Lung microvascular endothelial cell (primary cell): ENCODE results near the gene EVC. TPM values are rescaled to one million over a fixed set of nuclear protein-coding genes. Genes with fewer than 3 reads are reported as not detected.

Experiments
- DNase-seq, 2 donors: peaks; one replicate each; pipeline versions ENCODE4 v3.0.0 to v3.0.0-alpha.2; 2010; ENCODE audit warnings: low read depth in 2 of 2
- total RNA-seq: library from RNA; depleted of rRNA; stranded (reverse); fragments of >200 nt; gene quantifications from 2 replicates; pipeline ENCODE4 v1.2.1, GENCODE V29; 2014

Gene EVC
- total RNA-seq, 1 donor from 2014 or later, result 17.5 TPM

- DNase-seq, result no peak
Observed at GRCh38 chr4:5730993-5731990, 20.3 kb downstream of the EVC start.

DNA sequence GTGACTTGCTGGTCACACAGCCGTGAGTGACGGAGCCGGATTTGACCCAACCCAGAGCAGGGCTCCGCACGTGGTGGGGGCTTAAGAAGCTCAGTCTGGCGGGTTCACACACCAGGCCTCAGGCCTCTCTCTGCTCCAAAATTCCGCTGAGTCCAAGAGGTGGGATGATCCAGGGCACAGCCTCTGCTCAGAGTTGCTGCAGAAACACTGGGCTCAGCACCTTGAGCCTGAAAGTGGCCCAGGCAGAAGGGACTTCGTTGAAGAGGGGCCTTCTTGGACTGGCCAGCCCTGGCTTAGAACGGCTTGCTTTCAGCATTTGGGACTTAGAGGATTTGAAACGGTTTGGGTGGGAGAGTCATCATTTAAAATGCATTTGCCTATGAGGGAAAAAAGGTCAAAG is 21.2 kb downstream of the EVC start:
- no peak for DNase-seq

DNA sequence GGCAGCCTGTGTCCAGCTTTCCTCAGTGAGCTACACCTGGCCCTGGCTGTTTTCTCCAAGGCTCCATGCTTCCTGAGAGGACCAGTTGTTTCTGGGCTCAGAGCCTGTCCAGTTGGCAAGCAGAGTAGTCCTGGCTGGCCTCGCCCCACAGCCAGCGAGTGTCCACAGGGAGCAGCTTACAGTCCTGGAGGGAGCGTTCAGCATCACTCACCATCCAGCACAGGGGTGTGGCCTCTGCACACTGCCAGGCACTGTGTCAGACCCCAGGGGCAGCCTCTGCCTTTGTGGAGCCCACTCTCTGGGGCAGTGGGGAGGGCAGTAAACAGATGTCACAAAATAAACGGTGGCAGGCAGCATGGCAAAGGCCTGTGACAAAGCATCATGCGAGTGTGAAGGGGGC is 23.9 kb downstream of the EVC start:
- no peak for DNase-seq

- no peak for DNase-seq
Observed at GRCh38 chr4:5735463-5735862, 24.5 kb downstream of the EVC start.

DNA sequence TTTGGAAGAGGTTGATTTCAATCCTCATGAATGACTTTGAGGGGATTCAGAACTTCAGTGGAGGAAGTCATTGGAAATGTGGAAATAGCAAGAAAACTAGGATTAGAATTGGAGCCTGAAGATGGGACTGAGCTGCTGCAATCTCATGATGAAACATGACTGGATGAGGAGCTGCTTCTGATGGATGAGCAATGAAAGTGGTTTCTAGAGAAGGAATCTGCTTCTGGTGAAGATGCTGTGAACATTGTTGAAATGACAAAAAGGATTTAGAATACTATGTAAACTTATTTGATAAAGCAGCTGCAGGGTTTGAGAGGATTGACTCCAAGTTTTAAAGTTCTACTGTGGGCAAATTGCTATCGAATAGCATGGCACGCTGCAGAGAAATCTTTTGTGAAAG is 27.1 kb downstream of the EVC start:
- DNase-seq, result no peak

DNA sequence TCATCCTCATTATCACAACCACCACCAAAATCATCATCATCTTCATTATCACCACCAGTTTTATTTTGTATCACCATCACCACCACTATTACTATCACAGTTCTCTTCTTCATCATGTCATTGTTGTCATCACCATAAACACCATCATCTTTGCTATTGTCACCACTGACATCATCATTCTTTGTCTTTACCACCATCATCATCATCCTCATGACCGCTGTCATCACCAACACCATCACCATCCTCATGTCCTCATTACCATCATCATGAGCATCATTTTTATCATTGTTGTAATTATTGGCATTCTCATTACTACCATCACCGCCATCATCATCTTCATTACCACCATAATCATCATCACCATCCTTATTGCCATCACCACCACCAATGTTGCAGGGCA is 31.4 kb downstream of the EVC start:
- DNase-seq, result no peak

- DNase-seq, result no peak
Observed at GRCh38 chr4:5742968-5743367, 32.0 kb downstream of the EVC start.

- DNase-seq, result no peak
Observed at GRCh38 chr4:5746250-5746649, 35.2 kb downstream of the EVC start.

DNA sequence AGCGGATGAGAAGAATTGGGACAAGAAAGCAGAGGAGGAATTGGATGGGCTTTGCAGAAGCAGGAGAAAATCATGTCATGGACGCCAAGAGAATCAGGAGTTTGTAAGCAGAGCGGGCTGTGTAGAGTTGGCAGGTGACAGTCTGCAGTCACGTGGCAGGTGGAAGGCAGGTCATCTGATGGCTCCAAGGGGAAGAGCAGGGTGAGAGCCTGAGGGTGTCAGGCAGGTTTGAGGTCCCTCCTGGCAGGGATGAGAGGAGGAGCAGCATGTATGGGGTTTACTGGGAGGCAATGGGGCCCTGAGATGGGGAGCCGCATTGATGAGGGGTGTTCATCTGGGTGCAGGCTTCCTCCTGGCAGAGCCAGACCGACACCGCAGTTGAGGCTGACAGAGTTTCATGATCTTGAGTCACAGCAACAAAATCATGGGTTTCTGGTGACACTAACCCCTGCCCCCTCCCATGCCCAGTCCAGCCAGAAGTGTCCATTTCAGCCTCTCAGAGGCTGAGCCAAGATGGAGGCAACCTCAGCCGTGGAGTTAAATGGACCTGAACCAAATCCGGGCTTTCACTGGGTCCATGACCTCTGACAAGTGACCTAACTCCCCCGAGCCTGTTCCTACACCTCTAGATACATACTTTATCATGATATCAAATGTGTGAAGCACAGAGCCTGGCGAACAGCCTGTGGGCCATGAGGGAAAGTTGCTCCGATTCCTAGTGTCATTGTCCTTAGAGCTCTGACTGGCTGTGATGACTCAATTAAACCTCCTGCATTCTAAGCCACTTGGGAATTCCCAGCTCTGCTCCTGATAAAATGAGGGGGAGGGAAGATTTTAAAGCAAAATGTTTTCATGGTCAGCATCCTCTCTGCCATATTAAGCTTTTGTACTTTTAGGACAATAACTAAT is 36.1 kb downstream of the EVC start:
- peak; percentile 52 to 70 for DNase-seq

DNA sequence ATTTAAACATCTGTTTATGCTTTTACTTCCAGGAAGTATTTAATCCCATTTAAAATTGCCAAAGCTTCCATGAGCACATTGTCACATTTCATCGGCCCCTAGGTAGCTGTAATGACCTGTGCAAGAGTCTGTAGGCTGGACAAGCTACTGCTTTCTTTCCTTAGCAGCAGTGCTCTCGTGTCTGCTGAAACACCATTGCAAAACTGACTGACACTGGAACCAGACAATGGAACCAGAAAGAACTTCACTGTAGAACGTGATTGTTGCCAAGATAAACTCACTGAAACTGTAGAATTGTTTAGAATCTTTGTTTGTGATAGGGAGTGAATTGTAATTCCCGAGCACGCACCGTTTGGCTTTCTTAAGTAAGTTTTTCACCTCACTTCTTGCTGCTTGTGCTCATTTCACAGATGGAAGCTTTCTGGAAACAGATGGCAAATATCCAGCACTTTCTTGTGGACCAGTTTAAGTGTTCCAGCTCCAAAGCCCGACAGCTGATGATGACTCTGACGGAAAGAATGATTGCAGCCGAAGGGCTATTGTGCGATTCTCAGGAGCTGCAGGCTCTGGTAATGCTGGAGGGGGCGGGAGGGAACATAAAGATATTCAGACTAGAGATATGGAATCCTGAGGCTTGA is 36.9 kb downstream of the EVC start:
- peak; percentile 57 to 88 for DNase-seq

- DNase-seq, result no peak
Observed at GRCh38 chr4:5749568-5749967, 38.6 kb downstream of the EVC start.

GRCh38 chr4:5750052-5750945 is 39.3 kb downstream of the EVC start:
- peak in 1 of 2 donors; percentile 37 for DNase-seq

DNA sequence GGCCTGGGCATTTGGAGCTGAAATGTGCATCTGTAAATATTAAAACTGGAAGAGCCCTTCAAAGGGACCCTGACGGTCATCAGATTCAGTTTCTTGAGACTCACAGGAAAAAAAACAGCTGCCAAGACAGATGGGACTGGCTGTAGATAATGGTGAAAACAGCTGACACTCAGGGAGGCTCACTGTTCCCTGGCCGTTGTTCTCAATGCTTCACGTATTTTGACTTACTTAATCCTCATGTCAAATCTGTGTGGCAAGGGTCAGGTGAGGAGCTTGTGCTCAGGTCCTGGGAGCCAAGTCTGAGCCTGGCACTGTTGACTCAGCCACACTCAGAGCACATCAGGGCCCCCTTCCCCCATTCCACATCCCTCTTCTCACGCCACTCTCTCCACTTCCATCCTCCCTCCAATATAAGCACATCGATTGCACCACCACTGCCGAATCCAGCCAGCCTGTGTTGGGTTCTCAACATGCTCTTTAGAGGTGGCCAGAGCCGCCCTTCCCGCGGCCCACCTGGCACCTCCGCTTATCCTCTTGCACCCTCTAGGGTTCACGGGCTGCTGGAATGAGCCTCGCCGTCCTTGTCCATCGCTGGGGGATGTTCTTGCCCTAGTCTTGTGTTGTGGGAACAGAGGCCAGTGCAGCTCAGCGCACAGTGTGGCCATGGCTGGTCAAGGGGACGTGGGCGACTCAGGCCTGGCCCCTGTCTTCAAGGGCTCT is 40.1 kb downstream of the EVC start:
- DNase-seq, result peak in 1 of 2 donors; percentile 54

- DNase-seq, result no peak
Observed at GRCh38 chr4:5751666-5752375, 40.8 kb downstream of the EVC start.

DNA sequence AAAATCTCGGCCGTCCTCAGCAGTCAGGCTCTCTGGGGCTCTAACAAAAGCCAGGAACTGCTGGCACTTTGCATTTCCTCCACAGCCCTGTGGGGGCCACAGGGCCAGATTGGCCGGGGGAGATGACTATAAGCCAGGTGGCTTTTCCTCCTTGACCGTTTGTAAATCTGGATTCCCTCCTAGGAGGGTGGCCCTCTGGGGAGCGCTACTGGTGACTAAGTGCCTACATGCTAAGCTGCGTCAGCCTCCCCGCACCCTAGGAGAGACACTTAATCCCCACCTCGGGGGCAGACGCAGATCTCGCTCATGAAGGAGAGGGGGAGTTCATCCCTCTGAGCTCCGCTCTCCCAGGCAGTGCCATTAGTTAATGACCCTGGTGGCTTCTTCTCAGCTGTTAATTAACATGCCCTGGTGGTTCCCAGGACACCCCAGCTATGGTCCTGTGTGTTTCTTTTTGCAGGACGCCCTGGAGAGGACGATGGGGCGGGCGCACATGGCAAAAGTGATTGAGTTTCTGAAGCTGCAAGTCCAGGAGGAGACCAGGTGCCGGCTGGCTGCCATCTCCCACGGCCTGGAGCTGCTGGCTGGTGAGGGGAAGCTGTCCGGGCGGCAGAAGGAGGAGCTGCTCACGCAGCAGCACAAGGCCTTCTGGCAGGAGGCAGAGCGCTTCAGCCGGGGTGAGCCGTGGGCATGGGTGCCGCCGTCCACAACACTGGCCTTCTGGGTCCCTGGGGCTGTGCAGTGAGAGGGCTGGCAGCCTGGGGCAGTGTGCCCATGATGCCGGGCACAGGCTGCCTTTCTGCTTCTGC is 41.6 kb downstream of the EVC start:
- DNase-seq, result peak; percentile 52 to 77

DNA sequence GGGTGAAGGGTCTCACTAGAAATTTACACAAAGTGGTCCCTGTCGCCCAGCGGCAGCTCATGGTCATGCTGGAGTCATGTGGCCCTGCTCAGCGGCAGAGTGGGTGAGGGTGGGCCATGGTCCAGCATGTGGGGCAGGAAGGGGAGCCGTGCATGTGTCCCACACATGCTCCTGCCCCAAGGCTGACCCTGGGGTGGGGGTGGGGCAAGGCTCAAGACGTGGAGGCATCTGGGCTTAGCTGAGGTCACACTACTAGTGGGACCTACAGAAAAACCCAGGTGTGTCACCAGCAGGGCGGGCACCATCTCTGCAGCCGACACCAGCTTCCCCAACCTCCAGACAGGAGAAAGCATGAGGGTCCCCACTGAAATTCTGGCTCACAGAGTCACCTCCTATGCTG is 42.4 kb downstream of the EVC start:
- peak; percentile 7 to 32 for DNase-seq

- peak; percentile 95 to 96 for DNase-seq
Observed at GRCh38 chr4:5753766-5754528, 42.9 kb downstream of the EVC start.

DNA sequence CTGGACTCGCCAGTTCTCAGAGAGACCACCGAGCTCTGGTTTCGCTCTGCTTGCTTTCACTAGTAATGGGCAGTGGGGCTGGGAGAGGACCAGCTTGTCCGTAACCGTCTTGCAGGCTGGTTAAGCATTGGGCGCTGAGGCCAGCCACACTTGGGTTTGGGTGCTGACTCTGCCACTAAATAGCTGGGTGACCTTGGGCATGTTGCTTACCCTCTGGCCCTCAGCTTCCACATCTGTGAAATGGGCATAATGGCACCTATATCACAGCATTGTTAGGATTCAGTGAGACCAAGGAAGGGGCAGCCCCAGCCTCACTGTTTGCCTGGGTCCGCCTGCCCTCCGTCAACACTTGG is 43.5 kb downstream of the EVC start:
- DNase-seq, result no peak
